Epithelial cell of esophagus (primary cell): ENCODE data around the gene LRRIQ4.

ENCODE experiments used
- DNase-seq: peaks from one replicate; pipeline ENCODE4 v3.0.0; 2010; ENCODE audit warnings: low read depth
- H3K4me3 ChIP-seq: 2 replicates; pipeline ENCODE4 v1.5.1; 2011; ENCODE audit warnings: mild to moderate bottlenecking, low read length, control low read depth
- CTCF ChIP-seq: IDR thresholded peaks from 2 replicates; pipeline ENCODE4 v1.5.1; 2011; ENCODE audit warnings: low read depth, mild to moderate bottlenecking, low read length, control low read depth, inconsistent platforms; ENCODE audit not compliant: insufficient read depth; ENCODE audit errors: missing control alignments

Gene LRRIQ4

DNA sequence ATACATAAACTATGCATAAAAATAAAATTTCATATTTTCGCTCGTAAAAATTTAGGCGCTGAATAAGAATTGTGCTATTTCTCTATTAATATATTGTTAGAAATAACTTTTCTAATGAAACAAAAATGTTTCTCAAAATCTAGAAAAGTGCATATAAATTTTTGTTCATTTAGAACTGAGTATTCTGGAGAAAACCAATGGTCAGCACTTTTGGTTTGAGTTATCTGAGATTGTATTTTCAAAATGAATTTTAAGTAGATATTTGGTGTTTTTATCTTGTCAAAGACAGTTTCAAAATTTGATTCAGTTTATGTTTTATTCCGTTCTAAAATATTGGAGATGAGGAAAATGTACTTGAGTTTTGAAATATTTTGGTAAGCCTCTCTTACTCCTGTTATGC lies 25.6 kb upstream of the LRRIQ4 start:
- no peak for TF ChIP-seq CTCF
- no peak overlapping the region for H3K4me3 ChIP-seq

GRCh38 chr3:169787791-169788190 lies 24.9 kb upstream of the LRRIQ4 start:
- DNase-seq, result no peak
- no peak for TF ChIP-seq CTCF
- no peak overlapping the region for H3K4me3 ChIP-seq

More for the DNA sequence above, 25.6 kb upstream of the LRRIQ4 start:
- no peak for DNase-seq

DNA sequence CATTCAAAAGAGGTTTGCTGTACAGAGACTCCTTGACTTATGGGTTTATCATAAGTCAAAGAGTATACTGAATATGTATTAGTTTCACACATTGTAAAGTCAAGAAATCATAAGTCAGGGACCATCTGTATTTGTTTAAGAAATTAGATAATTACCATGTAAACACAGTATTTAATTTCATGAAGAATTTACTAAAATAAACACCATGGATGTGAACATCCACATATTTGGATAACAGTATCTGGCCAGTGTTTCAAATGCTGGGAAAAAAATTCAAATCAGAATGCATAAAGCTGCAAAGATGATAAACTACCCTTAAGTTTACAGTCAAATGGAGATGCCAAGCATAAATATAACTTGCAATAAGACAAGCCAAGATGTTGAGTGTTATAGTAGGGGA lies 22.5 kb upstream of the LRRIQ4 start:
- no peak overlapping the region for H3K4me3 ChIP-seq
- TF ChIP-seq CTCF, result no peak
- DNase-seq, result no peak

GRCh38 chr3:169790687-169791429 lies 21.8 kb upstream of the LRRIQ4 start:
- no peak for TF ChIP-seq CTCF
- no peak overlapping the region for H3K4me3 ChIP-seq
- peak; percentile 24 for DNase-seq

DNA sequence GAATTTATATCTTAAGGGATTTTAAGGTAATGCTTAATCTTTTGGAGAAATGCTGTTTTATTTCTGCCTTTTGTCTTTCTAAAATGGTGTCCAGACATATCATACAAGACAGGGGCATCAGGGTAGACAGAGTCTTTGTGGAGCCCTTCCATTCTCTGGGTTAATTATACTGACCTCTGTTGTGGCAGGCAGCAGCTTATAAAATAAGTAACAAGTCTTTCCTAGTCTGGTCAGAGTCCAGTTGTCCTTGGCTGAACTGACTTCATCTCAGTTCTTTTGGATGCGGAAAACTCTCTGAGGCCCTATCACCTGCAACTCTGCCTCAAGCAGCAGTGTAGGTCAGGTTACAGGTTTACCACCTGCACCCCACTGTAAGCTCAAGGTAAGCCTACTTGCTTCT lies 20.3 kb upstream of the LRRIQ4 start:
- H3K4me3 ChIP-seq, result no peak overlapping the region
- no peak for TF ChIP-seq CTCF
- DNase-seq, result no peak

- no peak for DNase-seq
- no peak overlapping the region for H3K4me3 ChIP-seq
- TF ChIP-seq CTCF, result no peak
Observed at GRCh38 chr3:169804681-169805080, 8.0 kb upstream of the LRRIQ4 start.

DNA sequence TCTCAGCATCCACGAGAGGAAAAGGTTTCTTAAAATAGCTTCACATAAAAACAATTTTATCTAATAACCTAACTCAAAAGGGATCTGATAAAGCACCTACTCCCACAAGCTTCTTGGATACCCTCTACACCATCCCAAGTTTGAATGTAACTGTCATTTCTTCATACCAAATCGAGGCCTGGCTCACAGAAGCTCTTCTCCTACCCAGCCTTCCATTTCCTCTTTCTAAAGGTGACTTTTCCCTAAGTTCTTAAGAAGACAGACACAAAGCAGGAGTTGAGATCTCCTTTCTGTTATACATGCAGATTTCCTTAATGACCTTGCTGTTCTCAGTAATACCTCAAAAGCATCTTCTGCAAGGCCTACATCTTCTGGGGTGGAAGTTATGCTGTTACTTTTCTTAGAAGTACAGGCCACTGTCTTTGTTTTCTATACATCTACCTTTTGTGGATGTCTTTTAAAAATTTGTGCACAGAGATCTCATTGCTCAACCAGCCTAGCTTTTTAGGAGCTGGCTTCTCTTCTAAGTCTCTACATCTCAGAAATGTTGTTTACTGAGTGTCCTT lies 3.4 kb upstream of the LRRIQ4 start:
- no peak for TF ChIP-seq CTCF
- DNase-seq, result no peak
- H3K4me3 ChIP-seq, result no peak overlapping the region
